Measurements from ENCODE around the gene HADHA. TPM values are rescaled to one million over a fixed set of nuclear protein-coding genes. Genes with fewer than 3 reads are reported as not detected.

HADHA gene
- 115 and 143 TPM in 2 replicates for total RNA-seq

GRCh38 chr2:26244309-26245230 is at the start of gene HADHA, which contains the start of gene HADHB:
HADHA (minus strand) TSS chr2:26244632; CDS start chr2:26244596, 36 bp downstream.
HADHB (plus strand) TSS chr2:26244939; CDS start chr2:26254255, 9,316 bp downstream.

GRCh38 chr2:26172871-26173775 is 71.3 kb downstream of the HADHA start, which contains the start of gene GAREM2:
GAREM2 (plus strand) TSS chr2:26173088; CDS start chr2:26173221, 133 bp downstream.

Other genes starting within 250 kb of the HADHA start
- gene RAB10, start 210.5 kb downstream of the HADHA start, total RNA-seq = 132 and 225 TPM in 2 replicates
- gene GAREM2, start 71.5 kb downstream of the HADHA start, total RNA-seq = 1.3 TPM in 2 replicates
- 75.4 and 88.6 TPM in 2 replicates for gene HADHB, start 307 bp upstream of the HADHA start, total RNA-seq
- gene SELENOI, start 101.5 kb upstream of the HADHA start, total RNA-seq = 17.9 and 34.6 TPM in 2 replicates
- gene ADGRF3, start 102.2 kb upstream of the HADHA start, total RNA-seq = under 0.01 TPM in 2 replicates
- not detected in 2 replicates for gene DRC1, start 157.3 kb upstream of the HADHA start, total RNA-seq
- gene OTOF, start 233.5 kb upstream of the HADHA start, total RNA-seq = 0.14 TPM in 1 of 2 replicates, not detected in the other